ENCODE measurements around the gene S100A7A.
"Not testable (repeated sequence)": the region's sequence is repeated elsewhere in the genome, so short reads cannot be mapped to it uniquely, and the experiment has no call there.

S100A7A gene

GRCh38 chr1:153395776-153396175 is 20.5 kb upstream of the S100A7A start:
- DNase-seq = no peak

DNA sequence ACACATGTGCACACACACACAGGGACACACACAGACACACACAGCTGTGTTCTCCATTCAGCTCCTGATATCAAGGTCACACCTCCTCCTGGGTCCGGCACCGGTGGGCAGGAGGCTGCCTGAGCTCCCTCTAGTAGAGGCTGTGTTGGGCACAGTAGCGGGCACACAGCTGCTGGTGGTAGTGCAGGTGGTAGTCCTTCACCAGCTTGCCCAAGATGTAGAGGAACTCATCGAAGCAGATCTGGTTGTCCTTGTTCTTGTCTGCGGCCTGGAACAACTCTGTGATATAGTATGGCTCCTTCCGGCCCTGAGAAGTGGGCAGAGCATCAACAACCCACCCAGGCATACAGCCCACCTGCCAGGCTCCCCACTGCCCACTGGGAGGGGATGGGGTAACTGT is 19.9 kb upstream of the S100A7A start:
- no peak for DNase-seq

DNA sequence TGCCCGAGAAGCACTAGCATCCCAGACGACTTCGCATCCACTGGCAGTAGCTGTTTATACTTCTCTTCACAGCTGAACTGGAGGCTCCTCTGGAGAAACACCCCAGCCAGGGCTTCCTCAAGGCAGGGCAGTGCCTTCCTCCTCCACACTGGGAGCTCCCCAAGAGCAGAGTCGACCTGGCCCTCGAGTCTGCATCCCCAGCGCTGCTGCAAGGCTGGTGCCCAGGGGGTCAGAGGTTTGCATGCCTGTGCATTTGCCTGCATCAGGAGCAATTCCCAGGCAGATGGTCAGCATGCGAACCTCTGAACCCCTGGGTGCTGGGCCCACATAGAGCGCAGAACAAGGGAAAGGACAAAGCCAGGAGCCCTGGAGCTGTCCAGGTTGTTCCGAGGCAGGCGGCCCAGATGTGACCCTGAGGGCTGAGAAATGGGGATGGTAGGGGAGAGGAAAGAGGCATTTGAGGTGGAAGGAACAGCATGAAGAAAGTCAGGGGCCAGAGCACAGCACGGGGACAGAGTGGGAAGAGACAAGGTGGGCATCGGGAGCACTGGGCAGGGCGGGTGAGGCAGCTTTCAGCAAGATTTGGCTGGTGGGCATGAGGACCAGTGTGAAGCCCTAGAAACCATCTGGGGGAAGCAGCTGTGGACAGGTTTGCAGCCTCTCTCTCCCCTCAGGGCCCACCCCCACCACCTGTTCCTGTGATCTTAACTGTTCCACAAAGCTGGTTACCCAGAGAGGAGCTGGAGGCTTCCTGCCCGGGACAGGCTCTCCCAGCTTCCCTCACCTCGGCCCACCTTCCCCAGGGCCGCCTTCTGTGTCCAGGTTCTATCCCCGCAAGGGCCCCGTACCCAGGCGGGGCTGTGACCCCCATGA is 19.0 kb upstream of the S100A7A start:
- DNase-seq = no peak

DNA sequence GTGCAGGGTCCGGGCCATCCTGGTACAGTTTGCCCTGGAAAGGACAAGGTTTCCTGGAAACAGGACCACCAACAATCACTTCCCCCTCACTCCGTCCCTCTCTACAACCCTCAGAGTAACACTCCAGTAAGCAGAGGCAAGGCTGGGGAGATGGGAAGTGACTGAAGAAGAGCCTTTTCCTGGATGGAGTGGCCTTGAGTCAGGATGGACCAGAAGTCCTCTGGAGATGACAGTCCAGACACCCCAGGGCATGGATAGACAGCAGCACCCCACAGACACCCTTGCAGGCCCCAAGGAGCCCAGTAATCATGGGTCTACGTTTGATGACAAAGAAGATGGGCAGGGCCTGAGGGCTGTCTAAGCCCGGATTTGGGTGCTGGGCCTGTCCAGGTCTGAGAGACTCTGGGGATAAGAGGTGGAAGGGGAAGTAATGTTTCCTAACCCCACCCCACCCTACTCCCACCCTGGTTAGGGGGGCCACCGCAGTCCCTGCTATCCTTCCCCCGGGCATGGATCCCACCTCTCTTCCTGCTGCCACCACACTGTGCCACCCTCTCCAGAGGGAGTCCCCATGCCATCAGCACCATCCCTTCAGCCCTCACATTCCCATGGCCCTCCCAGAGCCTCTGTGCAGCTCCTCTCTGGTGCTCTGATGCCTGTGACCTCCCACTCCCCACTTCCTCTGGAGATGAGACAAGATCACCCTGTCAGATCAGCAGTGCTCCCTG is 18.2 kb upstream of the S100A7A start:
- DNase-seq = no peak

DNA sequence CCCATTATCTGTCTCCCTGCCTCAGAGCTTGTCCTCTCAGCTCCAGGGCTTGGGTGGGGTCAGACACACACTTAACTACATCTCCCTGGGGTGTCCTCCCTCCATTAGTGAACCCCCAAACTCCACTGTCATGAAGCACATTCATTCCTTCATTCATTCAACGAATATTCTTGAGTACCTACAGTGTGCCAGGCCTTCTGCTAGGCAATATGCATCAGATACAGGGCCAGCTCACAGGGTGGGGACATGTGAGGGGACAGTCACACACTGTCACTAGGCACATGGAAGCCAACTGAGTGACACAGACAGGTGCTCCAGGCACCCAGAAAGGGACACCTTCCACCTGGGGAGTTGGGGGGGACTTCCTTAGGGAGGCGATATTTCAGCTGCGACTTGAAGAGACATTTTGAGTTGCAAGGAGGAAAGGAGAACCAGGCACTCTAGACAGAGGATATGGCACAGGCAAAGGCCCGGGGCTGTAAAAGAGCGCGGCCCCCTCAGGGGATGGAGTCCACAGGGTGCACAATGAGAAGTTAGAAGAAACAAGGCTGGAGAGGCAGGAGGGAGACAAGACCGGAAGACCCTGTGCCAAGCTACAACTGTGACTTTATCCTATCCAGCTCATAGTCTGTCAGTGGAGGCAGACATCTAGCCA is 16.8 kb upstream of the S100A7A start:
- no peak for DNase-seq

GRCh38 chr1:153400244-153400643 is 16.1 kb upstream of the S100A7A start:
- no peak for DNase-seq

- DNase-seq = no peak
Measured at GRCh38 chr1:153401461-153401860, 14.9 kb upstream of the S100A7A start.

DNA sequence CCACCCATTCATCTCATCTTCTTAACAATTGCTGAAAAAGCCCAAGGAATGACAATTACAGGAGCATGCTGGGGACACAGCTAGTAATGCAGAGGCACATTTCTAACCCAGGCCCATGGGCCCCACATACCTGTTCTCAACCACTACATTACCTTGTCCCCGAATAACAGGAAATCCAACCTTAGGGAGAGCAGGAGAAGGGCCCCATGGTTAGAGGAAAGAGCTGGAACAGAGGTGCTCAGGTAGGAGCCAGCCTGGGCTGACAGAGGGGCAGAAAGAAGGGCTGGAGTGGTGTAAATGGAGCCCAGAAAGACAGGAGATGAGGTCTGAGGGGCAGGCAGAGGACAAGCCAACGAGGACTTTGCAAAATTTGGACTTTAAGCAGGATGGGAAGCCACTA is 14.1 kb upstream of the S100A7A start:
- DNase-seq = no peak

DNA sequence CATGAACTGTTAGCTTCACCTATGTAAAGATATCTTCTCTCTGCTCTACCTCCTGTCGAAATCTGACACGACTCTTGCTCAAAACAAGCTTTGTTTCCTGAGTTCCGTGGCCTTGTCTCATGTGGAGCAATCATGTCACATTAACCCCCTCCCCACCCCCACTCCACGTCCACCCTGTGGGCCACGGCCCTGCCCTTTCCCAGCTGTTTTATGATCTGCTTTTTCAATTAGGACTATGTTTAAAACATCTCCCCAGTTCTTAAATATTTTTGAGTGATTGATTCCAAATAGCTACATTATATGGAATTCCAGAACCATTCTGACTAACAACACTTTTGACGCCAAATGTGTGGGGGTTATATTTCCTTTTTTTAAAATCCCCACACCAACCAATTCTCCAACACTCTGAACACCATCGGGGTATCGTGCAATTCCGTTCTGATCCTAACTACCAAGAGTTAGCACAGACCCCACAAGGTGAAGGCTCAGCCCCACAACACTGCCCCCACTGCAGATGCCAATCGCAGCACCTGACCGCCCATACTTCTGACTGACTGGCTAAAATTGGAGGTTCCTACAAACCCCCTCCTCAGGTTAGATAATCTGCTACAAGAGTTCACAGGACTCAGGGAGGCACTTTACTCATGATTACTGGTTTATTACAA is 12.8 kb upstream of the S100A7A start:
- no peak for DNase-seq

GRCh38 chr1:153404086-153404635 is 12.2 kb upstream of the S100A7A start:
- DNase-seq = no peak

DNA sequence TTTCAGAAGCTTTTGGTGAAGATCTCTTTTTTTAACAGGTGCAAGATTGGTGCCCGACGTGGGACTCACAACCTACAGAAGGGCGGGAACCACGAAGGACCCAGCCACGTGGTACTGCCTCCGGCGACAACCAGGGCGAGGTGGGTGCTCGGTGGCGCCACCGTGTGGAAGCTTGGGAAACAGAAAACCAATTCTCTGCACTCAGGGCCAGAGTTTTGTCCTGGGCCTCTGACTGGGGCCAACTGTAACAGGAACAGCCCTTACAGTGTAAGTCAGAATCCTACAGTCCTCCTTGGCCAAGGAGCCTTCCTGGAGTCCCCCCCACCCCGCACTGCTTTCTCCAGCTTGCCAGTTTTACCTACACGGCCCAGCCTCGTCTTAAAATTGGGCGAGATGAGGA is 11.6 kb upstream of the S100A7A start:
- DNase-seq = peak; percentile 52

GRCh38 chr1:153405825-153406599 is 10.3 kb upstream of the S100A7A start:
- DNase-seq = not testable (repeated sequence)

DNA sequence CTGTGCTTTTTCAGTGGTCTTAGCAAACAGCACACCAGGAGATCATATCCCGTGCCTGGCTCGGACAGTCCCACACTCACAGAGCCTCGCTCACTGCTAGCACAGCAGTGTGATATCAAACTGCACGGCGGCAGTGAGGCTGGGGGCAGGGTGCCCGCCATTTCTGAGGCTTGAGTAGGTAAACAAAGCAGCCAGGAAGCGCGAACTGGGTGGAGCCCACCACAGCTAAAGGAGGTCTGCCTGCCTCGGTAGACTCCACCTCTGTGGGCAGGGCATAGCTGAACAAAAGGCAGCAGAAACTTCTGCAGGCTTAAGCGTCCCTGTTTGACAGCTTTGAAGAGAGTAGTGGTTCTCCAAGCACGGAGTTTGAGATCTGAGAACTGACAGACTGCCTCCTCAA is 9.0 kb upstream of the S100A7A start:
- peak; percentile 6 for DNase-seq

GRCh38 chr1:153413961-153414360 is 2.4 kb upstream of the S100A7A start:
- DNase-seq = not testable (repeated sequence)

GRCh38 chr1:153417136-153417888 is 992 bp downstream of the S100A7A start:
- DNase-seq = no peak

DNA sequence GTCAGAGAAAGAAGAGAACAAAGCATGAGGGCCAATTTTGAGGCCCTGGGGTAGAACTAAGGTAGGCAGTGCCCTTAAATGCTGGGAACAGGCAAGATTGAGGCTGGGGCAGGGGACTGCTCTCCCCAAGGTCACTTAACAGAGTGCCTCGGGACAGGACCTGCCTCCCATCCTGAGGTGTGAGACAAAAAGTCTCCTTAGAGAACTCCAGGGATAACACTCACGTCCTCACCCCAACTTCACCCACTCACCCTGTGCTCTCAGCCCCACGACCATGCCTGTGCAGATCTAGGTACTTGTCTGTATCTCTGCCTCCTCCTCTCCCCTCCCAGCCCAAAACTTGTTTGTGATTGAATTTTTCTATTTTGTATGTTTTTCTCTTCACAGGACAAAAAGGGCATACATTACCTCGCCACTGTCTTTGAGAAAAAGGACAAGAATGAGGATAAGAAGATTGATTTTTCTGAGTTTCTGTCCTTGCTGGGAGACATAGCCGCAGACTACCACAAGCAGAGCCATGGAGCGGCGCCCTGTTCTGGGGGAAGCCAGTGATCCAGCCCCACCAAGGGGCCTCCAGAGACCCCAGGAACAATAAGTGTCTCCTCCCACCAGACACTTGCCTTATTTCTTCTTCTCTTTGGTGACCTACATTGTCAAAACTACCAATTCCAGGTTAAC is 2.6 kb downstream of the S100A7A start:
- DNase-seq = not testable (repeated sequence)

DNA sequence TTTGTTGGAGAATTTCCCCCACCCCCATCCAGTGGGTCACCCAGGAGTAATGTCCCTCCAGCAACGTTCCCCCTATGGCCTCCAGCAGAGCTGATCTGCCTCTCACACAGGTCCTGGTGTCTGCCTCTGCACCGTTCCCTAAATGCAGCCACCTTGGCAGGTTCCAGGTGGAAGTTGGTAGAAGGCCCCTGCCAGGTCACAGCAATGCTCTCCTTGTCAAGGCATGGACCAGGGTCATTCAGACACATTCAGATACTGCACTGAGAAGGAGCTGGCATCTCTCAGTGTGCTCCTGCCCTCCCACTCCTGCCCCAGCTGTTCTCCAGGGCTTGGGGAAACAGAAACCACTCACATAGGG is 3.1 kb downstream of the S100A7A start:
- DNase-seq = not testable (repeated sequence)

DNA sequence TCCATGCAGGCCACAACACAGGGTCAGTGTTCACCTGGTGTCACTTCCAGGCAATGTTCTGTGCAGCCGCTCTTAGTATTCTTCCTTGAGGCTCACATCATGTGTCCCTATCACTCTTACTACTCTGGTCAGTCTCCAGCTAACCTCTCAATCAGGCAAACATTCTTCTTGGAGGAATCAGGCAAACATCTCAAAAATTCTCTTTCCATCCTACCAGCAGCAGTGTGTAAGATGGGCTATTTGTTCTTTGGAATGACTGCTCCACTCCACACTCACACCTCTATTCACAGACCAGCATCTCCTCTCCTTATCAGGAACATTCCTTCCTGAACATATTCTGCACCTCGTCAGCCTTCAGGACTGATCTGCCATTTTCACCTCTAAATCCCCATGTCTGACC is 4.0 kb downstream of the S100A7A start:
- DNase-seq = no peak

DNA sequence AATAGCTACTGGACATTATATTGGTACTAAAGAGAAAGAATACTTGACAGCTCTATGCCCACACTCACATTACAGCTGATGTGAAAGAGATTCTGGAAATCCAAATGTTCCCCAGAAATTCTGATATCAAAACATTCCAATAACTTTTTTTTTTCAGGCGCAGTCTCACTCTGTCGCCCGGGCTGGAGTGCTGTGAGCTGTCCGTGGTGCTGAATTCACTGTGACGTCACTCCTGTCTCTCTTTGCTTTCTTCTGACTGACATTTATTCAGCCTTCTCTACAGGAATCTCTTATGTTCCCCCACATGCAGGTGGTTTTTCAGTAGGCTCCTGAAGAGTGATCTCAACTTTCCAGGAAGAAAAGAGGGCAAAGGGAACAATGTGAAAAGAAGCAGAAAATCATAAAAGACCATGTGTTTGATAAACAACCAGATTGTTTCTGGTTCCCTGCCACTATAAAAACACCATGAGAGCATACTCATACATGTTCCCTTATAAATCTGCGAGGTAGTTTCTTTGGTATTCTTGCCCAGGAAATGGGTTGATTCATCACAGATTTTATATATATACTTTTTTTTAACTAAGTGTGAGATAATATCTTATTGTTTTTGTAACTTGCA is 6.2 kb downstream of the S100A7A start:
- DNase-seq = peak; percentile 64

DNA sequence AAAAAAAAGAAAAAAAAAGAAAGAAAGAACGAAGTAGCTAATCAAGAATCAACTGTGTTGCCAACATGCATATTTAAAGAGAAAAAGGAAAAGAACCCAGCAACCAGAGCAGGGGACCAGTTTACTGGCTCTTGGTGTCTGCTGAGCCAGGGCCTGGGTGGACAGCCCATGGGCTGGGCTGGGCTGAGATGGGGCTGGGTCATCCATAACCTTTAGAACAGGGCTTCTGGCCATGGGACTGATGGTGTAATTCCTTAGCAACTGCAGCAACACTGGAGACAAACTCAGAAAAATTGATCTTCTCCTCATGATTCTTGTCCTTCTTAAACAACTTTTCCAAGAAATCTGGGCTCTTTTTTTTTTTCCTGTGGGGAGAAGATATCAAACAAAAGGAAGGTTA is 10.5 kb downstream of the S100A7A start:
- DNase-seq = no peak
